Activated gamma-delta T cell treated with Interleukin-2 at 50 U/mL for 16 hours (primary cell): Measurements from ENCODE around the gene TTLL13.

Source experiments
- DNase-seq: peaks from one replicate; pipeline ENCODE4 v3.0.0-alpha.2; 2020

TTLL13 gene, protein sequence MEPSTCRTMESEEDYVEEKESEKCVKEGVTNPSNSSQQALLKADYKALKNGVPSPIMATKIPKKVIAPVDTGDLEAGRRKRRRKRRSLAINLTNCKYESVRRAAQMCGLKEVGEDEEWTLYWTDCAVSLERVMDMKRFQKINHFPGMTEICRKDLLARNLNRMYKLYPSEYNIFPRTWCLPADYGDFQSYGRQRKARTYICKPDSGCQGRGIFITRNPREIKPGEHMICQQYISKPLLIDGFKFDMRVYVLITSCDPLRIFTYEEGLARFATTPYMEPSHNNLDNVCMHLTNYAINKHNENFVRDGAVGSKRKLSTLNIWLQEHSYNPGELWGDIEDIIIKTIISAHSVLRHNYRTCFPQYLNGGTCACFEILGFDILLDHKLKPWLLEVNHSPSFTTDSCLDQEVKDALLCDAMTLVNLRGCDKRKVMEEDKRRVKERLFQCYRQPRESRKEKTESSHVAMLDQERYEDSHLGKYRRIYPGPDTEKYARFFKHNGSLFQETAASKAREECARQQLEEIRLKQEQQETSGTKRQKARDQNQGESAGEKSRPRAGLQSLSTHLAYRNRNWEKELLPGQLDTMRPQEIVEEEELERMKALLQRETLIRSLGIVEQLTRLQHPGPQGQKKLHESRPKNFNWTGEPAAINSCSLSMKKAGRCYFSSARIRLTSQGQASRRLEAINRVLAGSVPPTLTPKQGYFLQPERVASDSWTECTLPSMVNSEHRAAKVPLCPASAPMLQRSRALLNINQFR

DNA sequence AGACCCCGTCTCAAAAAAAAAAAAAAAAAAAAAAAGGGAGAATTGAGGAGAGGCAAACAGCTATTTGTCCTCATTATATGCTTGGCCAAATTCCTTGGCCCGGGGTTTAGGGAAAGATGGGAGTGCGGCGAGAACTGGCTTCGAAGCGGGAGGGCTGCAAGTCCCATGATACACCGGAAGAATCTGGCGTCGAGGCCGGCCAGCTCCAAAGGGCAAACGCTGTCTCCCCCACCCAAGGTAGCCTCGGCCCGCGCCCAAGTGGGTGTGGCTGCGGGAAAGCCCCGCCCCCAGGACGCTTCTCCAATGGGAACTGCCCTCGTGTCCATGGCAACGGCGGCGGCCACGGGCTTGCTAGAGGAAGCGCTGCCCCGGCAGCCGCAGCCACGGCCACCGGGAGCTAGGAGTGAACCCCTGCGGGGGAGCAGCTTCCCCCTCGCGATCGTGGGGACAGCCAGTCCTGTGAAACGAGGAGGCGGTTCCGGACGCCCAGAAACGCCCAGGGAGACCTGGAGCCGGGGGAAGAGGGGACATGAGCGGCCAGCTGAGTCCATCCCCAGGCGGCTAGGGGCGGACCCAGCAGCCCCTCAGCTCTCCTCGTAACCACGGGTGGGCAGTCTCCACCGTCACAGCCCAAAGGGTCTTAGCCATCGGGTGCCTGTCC, at the start of gene TTLL13:
TSS of gene TTLL13 (plus strand) at position 354 of the 661 bp plus-strand sequence. CDS start 1,075 bp downstream, outside the sequence.
- peak; percentile 54 for DNase-seq

DNA sequence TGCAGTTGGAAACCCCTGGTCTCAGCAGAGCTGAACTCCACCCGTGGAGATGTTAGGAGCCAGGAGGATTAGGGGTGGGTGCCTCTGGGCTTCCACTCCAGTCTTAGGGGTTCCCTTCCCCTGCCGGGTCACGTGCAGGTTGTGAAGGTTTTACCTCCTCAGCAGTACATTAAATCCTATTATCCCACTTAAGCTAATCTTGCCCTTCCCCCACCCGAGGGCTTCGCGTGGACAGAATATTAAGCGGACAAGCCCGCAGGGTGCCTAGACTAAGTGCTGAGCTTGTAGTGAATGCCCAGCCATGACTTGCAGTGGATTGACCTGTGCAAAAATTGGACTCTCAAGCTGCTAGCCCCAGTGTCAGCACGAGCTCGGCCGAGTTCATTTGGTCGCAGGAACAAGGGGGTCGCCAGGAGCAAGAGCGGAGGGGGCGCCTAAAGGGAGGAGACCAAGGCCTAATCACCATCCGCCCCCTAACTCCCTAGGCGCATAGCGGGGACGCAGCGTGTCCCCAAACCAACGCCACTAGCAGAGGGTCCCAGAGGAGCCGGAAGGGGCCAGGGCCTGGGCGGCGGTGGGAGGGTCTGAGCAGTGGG, 48.7 kb upstream of the TTLL13 start:
- DNase-seq = no peak

DNA sequence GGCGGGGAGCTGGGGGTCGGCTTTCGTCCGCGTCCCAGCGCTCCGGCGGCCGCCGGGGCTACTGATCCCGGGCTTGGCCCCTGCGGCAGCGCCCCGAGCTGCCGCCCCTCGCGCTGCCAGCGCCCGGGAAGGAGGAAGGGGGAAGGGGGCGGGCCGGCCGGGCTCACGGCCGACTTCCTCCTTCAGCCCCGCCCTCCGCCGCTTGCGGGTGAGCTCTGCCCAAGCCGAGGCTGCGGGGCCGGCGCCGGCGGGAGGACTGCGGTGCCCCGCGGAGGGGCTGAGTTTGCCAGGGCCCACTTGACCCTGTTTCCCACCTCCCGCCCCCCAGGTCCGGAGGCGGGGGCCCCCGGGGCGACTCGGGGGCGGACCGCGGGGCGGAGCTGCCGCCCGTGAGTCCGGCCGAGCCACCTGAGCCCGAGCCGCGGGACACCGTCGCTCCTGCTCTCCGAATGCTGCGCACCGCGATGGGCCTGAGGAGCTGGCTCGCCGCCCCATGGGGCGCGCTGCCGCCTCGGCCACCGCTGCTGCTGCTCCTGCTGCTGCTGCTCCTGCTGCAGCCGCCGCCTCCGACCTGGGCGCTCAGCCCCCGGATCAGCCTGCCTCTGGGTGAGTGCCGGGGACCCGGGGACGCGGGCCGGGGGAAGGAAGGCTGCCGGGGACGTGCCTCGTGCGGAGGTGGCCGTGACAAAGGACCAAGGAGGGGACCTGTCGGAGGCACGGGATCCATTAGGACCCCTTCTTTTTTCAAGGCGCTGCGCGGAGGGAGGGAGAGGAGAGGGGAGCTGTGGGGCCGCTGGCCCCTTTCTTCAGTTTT, 48.0 kb upstream of the TTLL13 start, which contains the start of gene SEMA4B:
TSS of gene SEMA4B (plus strand) at position 201 of the 814 bp plus-strand sequence. CDS start at position 450, 249 bp downstream.
- DNase-seq = peak; percentile 71

DNA sequence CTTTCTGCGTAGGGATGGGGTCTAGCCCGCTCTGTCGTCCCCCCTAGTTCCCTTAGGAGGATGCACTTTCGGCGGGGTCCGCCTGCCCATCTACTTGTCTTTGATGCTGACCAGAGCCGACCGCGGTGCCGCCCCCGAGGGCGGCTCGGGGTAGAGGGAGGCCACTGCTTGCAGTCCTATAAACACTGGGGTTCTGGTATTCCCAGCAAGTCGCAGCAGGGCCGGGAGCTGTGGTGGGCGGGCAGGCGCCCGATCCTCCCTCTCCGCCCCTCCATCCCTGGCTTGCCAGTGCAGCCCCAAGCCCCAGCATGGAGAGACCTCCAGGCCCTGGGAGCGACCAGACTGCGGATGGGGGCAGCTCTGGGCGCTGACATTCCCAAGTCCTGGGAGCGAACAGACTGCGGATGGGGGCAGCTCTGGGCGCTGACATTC, 47.4 kb upstream of the TTLL13 start:
- DNase-seq = no peak

DNA sequence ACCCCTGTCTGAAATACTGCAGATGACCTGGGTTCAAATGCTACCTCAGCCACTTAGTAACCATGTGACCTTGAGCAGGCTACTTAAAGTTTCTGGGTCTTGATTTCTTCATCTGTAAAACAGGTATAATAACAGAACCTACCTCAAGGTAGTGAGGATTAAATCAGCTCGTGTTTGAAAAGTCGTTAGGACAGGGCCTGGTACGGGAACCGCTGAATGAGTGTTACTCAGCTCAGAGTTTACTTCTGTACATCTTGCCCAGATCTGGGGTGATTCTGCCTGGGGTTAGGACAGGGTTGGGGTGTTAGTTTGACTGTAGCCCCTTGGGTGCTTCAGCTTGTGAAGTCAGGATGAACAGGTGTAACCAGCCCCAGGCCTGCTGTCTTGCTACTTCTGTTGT, 46.4 kb upstream of the TTLL13 start:
- DNase-seq = no peak

DNA sequence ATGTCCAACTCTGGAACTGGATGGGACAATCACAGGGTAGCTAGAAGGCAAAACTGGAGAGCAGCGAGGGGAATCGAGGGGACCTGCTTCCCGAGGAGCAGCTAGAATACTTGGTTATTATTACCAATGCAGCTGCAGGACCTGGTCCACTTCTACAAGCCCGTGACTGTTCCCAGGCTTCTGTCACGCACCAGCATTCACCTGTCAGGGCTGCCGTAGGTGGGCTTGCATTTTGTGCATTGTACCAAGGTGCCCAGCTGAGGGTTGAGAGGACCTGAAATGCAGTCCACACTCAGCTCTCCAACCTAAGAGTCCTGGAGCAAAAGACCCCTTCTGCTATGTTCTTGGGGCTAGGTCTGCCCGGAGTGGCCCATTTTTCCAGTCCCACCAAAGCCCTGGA, 45.9 kb upstream of the TTLL13 start:
- DNase-seq = no peak

DNA sequence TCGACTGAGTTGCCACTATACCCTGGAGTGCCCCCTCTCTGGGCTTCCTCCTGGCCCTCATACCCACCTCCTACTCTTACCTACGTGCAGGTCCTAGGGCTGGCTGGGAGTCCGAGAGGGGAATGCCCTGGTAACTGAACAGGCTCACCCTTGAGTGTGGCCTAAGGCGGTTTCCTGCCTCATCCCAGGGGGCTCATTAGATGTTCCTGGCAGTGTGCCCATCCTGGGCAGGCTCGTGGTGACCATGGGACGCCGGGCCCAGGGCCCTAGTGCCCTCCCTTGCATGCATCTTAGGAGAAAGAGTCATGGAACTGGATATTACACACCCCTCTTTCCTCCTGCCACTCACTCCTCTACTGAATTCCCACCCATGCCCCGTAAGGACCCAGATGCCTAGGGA, 45.4 kb upstream of the TTLL13 start:
- DNase-seq = no peak

DNA sequence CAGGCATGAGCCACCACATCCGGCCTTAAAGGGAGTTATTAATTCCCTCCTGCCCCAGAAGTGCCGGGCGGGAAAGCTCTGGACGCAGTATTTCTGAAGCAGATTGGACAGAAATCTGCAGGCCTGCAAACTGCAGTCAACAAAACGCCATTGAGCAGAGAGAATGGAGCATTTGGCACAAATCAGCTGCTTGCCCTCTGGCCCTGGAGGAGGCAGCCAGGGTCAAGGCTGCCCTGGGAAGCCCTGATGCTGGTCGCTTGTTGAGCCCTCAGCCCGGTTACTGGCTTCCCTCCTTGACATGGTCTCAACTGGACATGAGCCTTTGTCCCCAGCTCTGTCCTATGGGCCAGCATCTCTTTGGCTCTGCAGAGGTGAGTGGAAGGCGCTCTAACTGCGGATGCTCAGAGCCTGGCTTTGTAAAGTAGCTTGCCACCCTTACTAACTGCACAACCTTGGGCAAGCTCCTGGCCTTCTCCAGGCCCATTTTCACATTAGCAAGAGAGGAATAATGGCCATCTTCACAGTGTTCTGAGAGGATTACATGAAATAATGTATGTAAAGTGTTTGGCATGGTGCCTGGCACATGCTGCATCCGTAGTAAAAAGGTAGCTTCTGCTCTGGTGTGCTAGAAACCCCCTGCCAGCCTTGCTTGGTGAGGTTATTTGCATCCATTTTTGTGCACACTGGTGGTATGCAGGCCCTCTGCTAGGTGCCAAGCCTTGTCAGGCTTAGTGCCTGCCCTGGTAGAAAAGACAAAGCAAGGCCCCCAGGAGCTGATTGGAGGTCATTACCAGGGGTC, 44.1 kb upstream of the TTLL13 start:
- DNase-seq = no peak

DNA sequence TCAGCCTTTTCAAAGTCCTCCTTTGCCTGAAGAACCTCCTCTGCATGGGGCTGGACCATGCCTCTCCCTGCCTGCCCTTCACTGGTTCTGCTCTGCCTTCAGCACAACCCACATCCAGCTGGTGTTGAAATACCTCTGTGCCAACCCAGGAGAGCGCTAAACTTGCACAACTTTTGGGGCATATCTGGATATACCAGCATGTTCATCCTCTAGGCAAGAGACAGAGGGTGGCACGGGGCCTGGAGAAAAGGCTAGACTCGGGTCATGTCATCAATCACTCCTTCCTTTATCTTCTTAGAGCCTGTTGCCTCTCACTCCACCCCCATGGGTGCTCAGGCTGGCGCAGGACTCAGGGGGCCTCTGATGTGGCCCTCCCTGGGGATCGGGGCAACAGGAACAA, 43.5 kb upstream of the TTLL13 start:
- DNase-seq = no peak

DNA sequence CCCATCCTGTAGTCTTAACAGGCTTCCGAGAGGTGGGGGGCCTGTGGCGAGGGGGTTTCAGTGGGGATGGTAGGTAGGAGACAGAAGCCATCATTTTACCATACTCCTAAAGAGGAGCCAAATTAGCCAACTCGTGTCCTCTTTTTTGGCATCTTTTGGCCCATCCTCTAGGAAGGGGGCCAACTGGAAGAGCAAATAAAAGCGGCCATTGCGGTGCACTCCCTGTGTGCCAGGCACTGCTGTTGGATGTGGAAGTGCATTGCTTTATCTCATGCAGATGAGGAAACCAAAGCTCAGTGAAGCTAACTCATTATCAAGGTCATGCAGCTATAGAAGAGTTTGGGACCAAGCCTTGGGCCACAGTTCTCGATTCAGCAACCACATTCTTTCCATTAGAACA, 42.1 kb upstream of the TTLL13 start:
- no peak for DNase-seq

DNA sequence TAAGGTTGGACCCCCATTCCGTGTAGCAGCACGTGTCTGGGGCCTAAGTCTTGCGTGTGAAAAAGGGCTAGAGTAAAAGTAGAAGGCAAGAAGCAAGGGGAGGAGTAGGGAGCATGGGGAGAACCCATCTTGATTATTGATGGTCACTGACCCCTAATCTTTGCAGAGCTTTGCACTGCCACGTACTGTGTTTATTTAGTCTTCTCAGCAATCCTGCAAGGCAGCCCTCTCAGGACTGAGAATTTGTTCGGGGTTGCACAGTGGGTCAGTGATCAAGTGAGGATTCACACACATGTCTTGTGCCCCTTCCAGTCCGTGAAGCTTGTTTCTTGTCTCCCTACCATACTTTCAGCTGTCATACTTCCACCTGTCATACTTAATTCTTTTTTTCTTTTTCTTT, 41.0 kb upstream of the TTLL13 start:
- no peak for DNase-seq

DNA sequence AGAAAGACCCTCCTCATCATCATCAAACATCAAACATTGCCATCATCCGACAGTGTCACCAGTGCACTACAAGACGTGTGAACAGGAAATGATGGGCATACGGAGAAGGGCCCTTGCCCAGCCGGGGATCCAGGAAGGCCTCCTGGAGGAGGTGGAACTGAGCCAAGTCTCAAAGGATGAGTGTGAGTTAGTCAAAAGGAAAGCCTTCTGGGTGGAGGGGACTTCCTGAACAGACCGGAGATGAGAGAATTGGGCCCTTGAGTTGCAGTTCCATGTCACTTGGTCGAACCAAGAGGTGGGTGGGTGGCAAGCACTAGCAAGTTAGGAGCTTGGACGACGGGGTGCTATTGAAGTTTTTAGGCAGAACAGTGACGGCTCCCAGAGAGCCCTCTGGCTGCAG, 39.8 kb upstream of the TTLL13 start:
- no peak for DNase-seq

DNA sequence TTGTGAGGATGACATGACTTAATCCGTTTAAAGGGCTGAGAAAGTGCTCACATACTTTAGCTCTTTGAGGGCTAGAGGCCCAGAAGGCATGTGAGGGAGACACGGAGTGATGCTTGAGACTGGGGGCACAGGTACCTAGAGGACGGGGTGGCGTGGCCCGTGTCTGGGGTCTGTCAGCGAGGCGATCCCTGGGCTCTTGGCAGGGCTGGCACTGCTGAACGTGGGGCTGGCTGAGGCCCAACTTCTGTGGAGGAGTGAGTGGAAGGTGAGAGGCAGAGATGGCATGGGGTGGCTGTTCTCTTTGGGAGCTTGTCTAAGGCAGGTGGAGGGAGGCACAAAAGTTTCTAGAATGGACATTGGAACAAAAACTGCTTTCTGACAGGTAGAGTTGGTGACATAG, 38.8 kb upstream of the TTLL13 start:
- no peak for DNase-seq

DNA sequence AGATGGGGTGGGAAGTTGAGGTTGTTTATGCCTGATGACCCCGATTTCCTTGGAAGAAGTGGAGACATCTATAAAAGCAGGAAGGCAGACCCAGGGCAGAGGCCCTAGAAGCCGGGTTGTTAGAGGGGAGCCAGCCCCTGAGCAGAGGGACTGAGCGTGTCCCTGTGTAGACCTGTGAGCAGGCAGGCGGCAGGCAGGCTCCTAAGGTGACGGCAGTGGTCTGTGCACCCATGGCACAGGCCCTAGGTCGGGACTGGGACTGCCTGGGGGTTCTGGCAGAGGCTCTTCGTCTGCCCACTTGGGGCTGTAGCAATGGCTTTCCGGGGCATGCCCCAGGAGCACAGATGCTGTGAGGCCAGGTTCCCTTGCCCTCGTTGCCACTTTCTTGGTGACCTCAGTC, 38.3 kb upstream of the TTLL13 start:
- DNase-seq = no peak

DNA sequence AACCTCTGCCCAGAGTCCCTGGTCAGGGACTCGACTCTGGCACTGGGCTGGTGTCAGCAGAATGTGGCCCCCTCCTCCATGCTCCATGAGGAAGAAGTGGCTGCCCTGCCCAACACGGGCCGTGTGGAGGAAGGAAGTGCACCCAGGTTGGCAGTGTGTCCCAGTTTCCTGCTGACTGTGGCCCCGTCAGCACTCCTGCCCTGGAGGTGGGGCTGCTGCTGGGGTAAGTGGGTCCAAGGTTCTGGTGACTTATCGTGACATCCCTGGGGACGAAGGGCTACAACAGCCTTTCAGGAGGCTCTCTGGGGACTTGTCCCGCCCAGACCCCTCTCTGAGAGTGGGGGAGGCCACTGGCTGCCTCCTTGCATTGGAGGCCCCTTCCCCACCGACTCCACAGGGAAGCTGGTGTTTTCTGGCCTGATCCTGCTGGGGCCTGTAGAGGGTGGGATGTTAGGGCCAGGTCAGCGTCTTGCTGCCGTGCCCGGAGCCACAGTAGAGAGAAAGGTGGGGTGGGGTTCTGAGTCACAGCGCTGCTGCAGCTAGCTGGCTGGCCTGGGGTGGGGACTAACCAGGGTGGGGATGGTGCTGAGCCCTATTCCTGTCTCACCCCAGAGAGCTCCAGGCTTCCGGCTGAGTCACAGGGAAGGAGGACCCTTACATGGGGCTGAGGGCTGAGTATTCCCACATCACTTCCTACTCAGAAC, 37.8 kb upstream of the TTLL13 start:
- no peak for DNase-seq

DNA sequence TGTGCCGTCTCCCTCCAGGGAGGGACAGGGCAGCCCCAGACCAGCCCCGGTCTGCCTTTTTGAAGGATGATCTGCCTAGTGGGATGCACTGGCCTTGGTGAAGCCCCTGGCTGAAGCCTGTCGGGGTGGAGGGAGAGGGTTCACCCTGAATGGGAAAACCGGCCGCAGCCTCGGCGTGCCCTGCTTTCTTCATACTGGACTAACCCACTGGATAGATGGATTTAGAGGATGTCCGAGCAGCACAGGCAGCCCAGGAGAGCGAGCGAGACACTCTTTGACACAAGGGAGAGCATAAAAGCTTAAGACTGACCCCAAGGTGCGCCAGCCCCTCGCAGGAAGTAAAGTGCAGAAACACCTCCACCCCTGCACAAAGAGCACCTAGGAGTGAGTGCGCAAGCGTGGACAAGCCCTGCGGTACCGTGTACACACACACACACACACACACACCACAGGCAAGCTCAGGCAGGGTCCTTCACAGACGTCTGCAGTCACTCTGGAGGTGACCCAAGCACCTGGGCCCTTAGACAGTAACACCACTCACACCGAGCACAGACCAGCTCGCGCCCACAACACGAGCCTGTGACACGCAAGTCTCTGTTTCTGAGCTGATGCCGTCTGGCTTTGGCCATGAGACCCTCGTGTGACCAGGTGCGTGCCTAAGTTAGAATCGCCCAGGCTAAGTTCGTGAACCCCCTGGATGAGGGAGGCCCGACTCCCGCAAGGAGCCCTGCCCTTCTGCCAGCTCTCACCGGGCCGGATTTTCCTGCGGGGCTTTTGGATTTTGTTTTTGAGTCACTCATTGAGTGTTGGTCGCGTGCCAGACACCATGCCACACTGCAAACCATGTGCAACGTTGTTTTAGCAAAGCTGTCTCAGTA, 36.9 kb upstream of the TTLL13 start:
- DNase-seq = no peak

DNA sequence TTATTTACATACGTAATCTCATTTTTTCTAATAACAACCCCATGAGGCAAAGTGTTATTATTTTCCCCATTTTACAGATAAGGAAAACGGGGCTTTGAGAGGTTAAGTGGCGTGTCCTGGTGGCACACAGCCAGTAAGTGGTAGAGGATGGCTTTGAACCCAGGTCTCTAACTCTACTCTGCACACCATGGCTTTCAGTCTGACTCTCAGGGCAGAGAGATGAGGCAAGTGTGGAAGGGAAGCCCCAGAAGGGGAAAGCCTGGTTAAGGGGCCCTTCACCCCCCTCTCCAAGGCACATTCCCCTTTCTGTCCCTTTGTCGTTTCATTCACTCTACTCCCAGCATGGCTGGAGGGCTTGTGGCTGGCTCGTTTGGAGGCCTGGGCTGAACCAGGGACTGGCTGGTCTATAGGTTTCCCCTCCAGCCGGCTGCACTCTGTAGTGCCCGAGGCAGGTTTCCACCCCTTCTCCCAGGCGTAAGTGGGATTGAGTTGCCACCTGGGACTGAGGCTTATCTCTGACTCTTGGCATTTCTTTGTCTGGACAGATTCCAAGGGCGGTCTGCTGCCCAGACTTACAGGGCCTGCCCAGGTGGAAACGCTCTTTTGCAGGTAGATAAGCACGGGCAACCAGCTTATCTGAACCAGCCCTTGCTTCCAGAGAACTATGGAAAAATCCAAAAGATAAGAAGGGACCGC, 36.1 kb upstream of the TTLL13 start:
- DNase-seq = no peak

DNA sequence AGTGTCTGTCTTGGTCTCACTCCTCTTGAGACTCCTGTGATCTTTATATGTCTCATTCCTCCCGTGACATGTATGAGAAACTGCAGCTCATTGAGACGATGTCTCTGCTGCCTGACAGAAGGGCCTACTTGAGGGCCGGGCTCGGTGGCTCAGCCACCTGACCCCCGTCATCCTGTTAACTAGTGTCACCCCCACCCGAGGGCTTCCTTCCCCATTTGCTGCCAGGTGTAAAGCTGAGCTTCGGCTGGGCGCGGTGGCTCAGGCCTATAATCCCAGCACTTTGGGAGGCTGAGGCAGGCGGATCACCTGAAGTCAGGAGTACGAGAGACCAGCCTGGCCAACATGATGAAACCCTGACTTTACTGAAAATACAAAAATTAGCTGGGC, 35.5 kb upstream of the TTLL13 start:
- DNase-seq = no peak

DNA sequence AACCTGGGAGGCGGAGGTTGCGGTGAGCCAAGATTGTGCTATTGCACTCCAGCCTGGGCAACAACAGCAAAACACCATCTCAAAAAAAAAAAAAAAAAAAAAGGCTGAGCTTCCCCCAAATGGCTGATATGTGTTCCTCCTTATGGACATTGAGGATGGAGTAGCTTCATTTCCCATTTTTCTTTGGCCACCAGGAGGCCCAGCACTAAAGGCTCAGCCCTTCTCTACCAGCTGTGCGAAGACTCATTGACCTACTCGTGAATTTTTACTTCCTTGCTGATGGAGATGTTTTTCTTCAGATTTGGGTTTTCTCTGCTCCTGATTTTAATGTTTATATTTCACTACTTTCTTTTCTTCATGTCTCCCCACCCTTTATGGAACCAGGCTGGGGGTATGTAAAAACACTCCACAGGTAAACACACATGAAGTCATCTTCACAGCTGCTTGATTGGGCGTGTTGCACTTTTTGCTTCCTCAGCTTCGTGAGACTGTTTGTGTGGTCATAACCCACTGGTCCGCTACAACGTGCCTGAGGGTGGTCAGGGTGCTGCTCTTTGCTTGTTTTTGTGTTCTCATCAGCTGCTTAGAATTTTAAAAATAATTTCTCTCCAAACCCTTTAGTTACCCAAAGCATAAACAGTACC, 34.7 kb upstream of the TTLL13 start:
- no peak for DNase-seq
